Measurements from ENCODE around the gene NEURL1B.
"Not testable (repeated sequence)": the region's sequence is repeated elsewhere in the genome, so short reads cannot be mapped to it uniquely, and the experiment has no call there.

Gene NEURL1B

GRCh38 chr5:172672681-172673080 is 31.6 kb downstream of the NEURL1B start:
- H3K4me3 ChIP-seq (ENCODE audit: low read depth, low read length), result no peak overlapping the region
- no peak for DNase-seq (ENCODE audit: low read depth)
- in situ Hi-C loops (cut with HindIII; ENCODE audit: low sequenced_read_pairs), result no loop called here
- TF ChIP-seq CTCF (IDR thresholded peaks at IDR 0.05; ENCODE audit: low read depth, low read length, missing control alignments), result no peak

DNA sequence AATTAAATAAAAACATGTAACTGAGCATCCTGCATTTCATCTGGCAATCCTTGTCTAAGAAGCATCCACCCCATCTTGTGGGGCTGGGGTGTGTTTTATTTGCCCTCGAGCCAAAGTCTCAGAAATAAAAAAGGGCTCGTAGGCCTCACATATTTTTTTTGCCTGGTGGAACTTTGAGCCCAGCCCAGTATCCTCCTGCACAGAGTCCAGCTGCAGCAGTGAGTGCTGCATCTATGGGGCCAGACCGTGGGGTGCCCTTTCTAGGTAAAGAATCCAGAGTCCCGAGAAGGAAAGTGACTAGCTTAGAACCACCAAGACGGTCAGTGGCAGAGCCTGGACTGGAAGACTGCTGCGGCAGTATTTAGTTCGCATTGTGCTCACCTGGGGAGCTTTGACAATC is 33.1 kb downstream of the NEURL1B start:
- H3K4me3 ChIP-seq (ENCODE audit: low read depth, low read length), result no peak overlapping the region
- in situ Hi-C loops (cut with HindIII; ENCODE audit: low sequenced_read_pairs), result no loop called here
- TF ChIP-seq CTCF (IDR thresholded peaks at IDR 0.05; ENCODE audit: low read depth, low read length, missing control alignments), result no peak
- DNase-seq (ENCODE audit: low read depth), result no peak

- DNase-seq (ENCODE audit: low read depth), result no peak
- TF ChIP-seq CTCF (IDR thresholded peaks at IDR 0.05; ENCODE audit: low read depth, low read length, missing control alignments), result no peak
- in situ Hi-C loops (cut with HindIII; ENCODE audit: low sequenced_read_pairs), result no loop called here
- H3K4me3 ChIP-seq (ENCODE audit: low read depth, low read length), result no peak overlapping the region
Measured at GRCh38 chr5:172676914-172677475, 35.9 kb downstream of the NEURL1B start.

DNA sequence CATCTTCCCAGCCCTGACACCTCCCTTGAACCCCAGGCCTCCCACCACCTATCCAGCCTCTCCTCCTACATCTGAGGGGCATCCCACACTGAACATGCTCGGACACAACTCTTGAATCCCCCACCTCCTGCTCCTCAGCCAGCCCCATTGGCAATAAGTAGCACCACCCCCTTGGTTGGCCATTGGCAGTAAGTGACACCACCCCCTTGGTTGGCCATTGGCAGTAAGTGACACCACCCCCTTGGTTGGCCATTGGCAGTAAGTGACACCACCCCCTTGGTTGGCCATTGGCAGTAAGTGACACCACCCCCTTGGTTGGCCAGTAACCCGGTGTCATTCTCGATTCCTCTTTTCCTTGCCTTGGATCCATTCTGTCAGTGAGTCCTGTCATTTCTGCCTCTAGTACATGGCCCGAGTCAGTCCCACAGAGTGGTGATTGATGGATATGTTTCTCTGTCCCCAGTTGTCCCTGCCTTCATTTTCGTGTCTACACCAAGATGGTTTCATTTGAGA is 37.4 kb downstream of the NEURL1B start:
- DNase-seq (ENCODE audit: low read depth); in situ Hi-C loops (cut with HindIII; ENCODE audit: low sequenced_read_pairs); H3K4me3 ChIP-seq (ENCODE audit: low read depth, low read length): not testable (repeated sequence)

DNA sequence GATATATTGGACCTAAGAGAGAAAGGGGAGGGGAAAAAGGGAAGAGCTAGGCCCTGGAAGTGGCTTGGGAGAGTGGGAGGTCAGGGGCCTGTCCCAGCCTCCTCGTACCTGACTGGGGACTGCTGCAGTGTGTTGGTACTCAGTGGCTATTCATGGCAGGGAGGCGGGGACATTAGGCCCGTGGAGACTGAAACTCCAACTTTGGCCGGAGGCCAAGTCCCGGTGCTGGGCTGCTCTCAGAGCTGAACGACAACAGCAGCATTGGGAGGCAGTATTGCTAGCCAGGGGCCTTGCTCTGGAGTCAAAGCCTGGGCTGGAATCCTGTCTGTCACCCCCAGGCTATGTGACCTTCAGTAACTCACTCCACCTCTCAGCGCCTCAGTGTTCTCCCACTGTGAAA is 37.8 kb downstream of the NEURL1B start:
- in situ Hi-C loops (cut with HindIII; ENCODE audit: low sequenced_read_pairs), result no loop called here
- no peak for TF ChIP-seq CTCF (IDR thresholded peaks at IDR 0.05; ENCODE audit: low read depth, low read length, missing control alignments)
- DNase-seq (ENCODE audit: low read depth), result no peak
- H3K4me3 ChIP-seq (ENCODE audit: low read depth, low read length), result no peak overlapping the region

- TF ChIP-seq CTCF (IDR thresholded peaks at IDR 0.05; ENCODE audit: low read depth, low read length, missing control alignments), result no peak
- in situ Hi-C loops (cut with HindIII; ENCODE audit: low sequenced_read_pairs), result loop anchor here (5.0 kb wide), 1 partner anchor 37 kb away; the partner anchor contains the start of gene NEURL1B
- no peak overlapping the region for H3K4me3 ChIP-seq (ENCODE audit: low read depth, low read length)
- no peak for DNase-seq (ENCODE audit: low read depth)
Measured at GRCh38 chr5:172679628-172680212, 38.7 kb downstream of the NEURL1B start.

DNA sequence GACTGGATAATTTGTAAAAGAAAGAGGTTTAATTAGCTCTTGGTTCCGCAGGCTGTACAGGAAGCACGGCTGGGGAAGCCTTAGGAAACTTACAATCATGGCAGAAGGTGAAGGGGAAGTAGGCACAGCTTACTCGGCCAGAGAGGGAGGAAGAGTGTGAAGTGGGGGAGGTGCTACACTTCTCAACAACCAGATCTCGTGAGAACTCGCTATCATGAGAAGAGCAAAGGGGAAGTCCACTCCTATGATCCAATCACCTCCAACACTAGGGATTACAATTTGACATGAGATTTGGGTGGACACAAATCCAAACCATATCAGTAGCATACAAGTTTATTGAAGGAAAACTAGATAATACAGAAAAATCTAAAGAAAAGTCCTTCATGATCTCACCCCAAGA is 39.9 kb downstream of the NEURL1B start:
- in situ Hi-C loops (cut with HindIII; ENCODE audit: low sequenced_read_pairs), result loop anchor here (5.0 kb wide), 1 partner anchor 39 kb away; the partner anchor contains the start of gene NEURL1B
- no peak overlapping the region for H3K4me3 ChIP-seq (ENCODE audit: low read depth, low read length)
- DNase-seq (ENCODE audit: low read depth), result no peak
- TF ChIP-seq CTCF (IDR thresholded peaks at IDR 0.05; ENCODE audit: low read depth, low read length, missing control alignments), result no peak
